Prostate gland (tissue), 2 donors: Measurements from ENCODE around the gene MZB1. TPM values are rescaled to one million over a fixed set of nuclear protein-coding genes. Genes with fewer than 3 reads are reported as not detected.

ENCODE experiments used
- DNase-seq: peaks from one replicate; pipeline ENCODE4 v3.0.0-alpha.2; 2019; ENCODE audit warnings: low spot score
- H3K27ac ChIP-seq, 2 donors: fragments of 200-600 bp; sonication (generic); 2 replicates each; pipeline ENCODE4 v1.5.1; 2017 to 2019
- H3K27me3 ChIP-seq: fragments of 200-600 bp; sonication (generic); replicated peaks from 2 replicates; pipeline ENCODE4 v1.5.1; 2019; ENCODE audit not compliant: insufficient read depth
- H3K36me3 ChIP-seq, 2 donors: fragments of 200-600 bp; sonication (generic); 1 replicate in 1 of 2; 2 replicates in 1 of 2; pipeline versions ENCODE4 v1.5.1 to v1.8.1; 2017 to 2019
- H3K4me1 ChIP-seq: fragments of 200-600 bp; sonication (generic); replicated peaks from 2 replicates; pipeline ENCODE4 v1.5.1; 2019
- H3K4me3 ChIP-seq, 2 donors: fragments of 200-600 bp; sonication (generic); 2 replicates each; pipeline ENCODE4 v1.5.1; 2017 to 2019
- H3K9me3 ChIP-seq: fragments of 200-600 bp; sonication (generic); 2 replicates; pipeline ENCODE4 v1.5.1; 2017
- POLR2A ChIP-seq: fragments of 450-650 bp; IDR thresholded peaks from one replicate; pipeline ENCODE4 v1.6.1; 2016; ENCODE audit warnings: antibody characterized with exemption, mild to moderate bottlenecking
- POLR2AphosphoS5 ChIP-seq: sonication (generic); formaldehyde crosslinking; IDR thresholded peaks from one replicate; pipeline ENCODE4 v1.6.1; 2017; ENCODE audit warnings: antibody characterized with exemption
- WGBS: methylation state at CpG from one replicate; pipeline ENCODE4 v1.1.5; 2018; 5-methylcytosine and 5-hydroxymethylcytosine counted together
- intact Hi-C: fragments of 100-400 bp; cut with DNase I; formaldehyde crosslinking; loops from one replicate; pipeline ENCODE4 v1.14.2; 2022
- total RNA-seq, 2 donors: library from RNA; depleted of rRNA; stranded (reverse); fragments of >200 nt; gene quantifications; one replicate each; pipeline ENCODE4 v1.1.0, GENCODE V29; 2016
- TF ChIP-seq, protein P1 (sequence below), 4 experiments: fragments of 200-600 bp in 2 of 4; fragments of 450-650 bp in 2 of 4; sonication (generic) in 2 of 4; IDR thresholded peaks; 1 replicate in 3 of 4; 2 replicates in 1 of 4; pipeline ENCODE4 v1.5.1; 2016 to 2019; ENCODE audit warnings: antibody characterized with exemption in 4 of 4, mild to moderate bottlenecking in 2 of 4, moderate library complexity in 2 of 4

Gene MZB1
- total RNA-seq, 2 donors from 2014 or later, result 2.7 to 4.3 TPM

DNA sequence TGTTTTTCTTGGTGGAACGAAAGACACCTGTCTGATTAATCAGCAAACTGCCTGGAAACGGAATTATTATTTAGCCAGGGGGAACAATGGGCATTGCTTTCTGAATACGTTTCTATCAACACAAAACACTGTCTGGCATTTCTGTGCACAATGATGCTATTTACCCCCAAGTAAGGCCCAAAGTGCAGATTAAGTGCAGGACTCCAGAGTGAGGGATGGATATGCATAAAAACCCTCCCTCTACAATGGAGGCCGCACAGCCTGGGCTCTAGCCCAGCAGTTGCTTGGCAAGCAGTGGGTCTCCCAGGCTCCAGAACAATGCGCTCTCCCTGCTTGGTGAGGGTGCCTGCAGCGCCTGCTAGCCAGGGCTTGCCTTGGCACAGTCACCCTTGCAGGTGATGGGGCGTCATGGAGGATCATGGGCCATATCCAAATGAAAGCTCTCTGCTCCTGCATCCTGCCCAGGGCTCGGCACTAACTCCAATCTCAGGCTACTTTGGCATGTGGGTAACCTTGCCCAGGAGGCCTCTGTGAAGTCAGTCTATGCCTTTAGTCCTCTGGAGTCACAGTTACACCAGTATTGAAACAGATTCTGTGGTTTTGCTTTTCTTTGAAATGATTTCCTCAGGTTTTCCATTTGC, 25.6 kb upstream of the MZB1 start:
- TF ChIP-seq, protein P1, sequence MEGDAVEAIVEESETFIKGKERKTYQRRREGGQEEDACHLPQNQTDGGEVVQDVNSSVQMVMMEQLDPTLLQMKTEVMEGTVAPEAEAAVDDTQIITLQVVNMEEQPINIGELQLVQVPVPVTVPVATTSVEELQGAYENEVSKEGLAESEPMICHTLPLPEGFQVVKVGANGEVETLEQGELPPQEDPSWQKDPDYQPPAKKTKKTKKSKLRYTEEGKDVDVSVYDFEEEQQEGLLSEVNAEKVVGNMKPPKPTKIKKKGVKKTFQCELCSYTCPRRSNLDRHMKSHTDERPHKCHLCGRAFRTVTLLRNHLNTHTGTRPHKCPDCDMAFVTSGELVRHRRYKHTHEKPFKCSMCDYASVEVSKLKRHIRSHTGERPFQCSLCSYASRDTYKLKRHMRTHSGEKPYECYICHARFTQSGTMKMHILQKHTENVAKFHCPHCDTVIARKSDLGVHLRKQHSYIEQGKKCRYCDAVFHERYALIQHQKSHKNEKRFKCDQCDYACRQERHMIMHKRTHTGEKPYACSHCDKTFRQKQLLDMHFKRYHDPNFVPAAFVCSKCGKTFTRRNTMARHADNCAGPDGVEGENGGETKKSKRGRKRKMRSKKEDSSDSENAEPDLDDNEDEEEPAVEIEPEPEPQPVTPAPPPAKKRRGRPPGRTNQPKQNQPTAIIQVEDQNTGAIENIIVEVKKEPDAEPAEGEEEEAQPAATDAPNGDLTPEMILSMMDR (IDR thresholded peaks at IDR 0.05), result no peak
- TF ChIP-seq POLR2AphosphoS5, result peak; percentile 67
- no peak for TF ChIP-seq POLR2A
- no peaks in the 10 kb centered on the region for H3K9me3 ChIP-seq
- intact Hi-C loops, result no loop called here
- H3K4me1 ChIP-seq, result no peaks in the 10 kb centered on the region
- DNase-seq, result peak; percentile 68
- 34% methylated on average over 8 of the region's 8 CpGs for WGBS
- H3K27me3 ChIP-seq, result no peaks in the 10 kb centered on the region
- no peak overlapping the region for H3K4me3 ChIP-seq
- peak overlapping the region in 1 of 2 donors; percentile 23 for H3K27ac ChIP-seq
- H3K36me3 ChIP-seq, result no peaks in the 10 kb centered on the region

DNA sequence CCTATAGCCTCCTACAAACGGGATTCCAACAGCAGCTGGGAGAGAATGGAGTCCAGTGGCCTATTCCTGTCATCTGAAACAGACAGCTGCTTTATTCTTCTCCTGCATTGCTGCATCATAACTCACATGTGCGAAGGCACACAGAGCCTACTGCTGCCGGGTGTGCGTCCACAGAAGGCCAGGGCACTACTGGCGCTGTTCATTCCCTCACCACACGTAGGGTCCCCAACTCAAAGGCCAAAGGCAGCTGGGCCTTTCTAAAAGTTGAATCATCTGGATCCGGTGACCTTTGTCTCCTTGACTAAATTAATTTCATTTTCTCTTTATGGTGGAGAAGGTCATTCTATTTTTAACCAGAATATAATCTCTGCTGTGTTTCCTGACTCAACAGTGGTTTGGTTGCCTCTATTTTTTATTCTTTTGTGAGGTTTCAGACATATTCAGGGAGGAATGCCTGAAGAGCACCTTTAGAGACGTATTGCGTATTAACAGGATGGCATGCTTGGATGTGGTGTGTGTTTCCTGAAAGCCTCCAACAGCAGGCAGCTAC, 24.9 kb upstream of the MZB1 start:
- Histone ChIP-seq H3K4me1 (no peaks in the 10 kb centered on the region), H3K4me3 (no peak overlapping the region), H3K27ac (peak overlapping the region in 1 of 2 donors; percentile 23), H3K27me3 (no peaks in the 10 kb centered on the region), H3K9me3 (no peaks in the 10 kb centered on the region), H3K36me3 (no peaks in the 10 kb centered on the region)
- WGBS, result 58% methylated on average over 9 of the region's 9 CpGs
- intact Hi-C loops, result no loop called here
- TF ChIP-seq POLR2AphosphoS5 (no peak), POLR2A (no peak)
- TF ChIP-seq, protein P1 (IDR thresholded peaks at IDR 0.05), result no peak
- DNase-seq, result no peak

DNA sequence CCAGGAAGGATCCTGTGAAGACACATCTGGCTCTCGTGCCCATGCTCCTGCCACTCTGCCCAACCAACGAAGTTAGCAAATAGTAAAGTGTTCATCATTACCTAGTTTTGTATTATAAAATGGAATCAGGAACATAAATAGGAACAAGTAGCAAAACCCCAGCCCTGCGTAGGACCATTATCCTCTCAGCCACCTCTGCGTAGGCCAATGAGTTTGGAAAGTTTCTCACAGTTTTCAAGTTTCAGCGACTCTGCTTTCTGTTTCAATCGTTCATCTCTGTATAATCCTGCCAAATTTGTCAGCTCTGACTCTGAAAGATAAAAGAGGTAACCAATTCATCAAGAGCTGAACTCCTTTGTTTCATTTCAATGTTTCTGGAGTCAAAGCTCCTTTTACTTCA, 24.2 kb upstream of the MZB1 start:
- H3K9me3 ChIP-seq, result no peaks in the 10 kb centered on the region
- peak overlapping the region in 1 of 2 donors; percentile 23 for H3K27ac ChIP-seq
- TF ChIP-seq, protein P1 (IDR thresholded peaks at IDR 0.05), result no peak
- no peak for TF ChIP-seq POLR2A
- no peak for TF ChIP-seq POLR2AphosphoS5
- no peak overlapping the region for H3K4me3 ChIP-seq
- no peaks in the 10 kb centered on the region for H3K27me3 ChIP-seq
- H3K4me1 ChIP-seq, result no peaks in the 10 kb centered on the region
- WGBS, result 61% methylated on average over 6 of the region's 6 CpGs
- no peak for DNase-seq
- no peaks in the 10 kb centered on the region for H3K36me3 ChIP-seq
- intact Hi-C loops, result no loop called here

DNA sequence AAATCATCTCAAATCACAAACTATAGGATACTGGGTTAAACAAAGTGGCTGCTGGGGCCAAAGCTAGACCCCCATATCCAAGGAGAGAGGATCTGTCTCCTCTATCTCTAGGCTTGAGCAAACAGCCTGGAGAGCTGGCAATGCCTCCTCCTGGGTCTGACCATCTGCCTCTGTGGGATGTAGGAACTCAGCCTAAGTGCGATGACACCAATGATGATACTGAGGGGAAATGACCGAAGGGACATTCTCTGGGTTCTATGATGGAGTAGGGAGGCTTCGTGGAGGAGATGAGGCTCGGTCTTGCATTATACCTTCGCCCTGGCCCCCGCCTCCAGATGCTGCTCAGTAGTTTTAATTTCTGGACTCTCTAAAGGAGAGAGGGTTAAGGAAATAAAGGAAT, 23.4 kb upstream of the MZB1 start:
- no peak for DNase-seq
- Histone ChIP-seq H3K4me3 (no peak overlapping the region), H3K9me3 (no peaks in the 10 kb centered on the region), H3K27ac (no peak overlapping the region), H3K27me3 (no peaks in the 10 kb centered on the region), H3K36me3 (no peaks in the 10 kb centered on the region), H3K4me1 (no peaks in the 10 kb centered on the region)
- 98% methylated on average over 6 of the region's 6 CpGs for WGBS
- TF ChIP-seq, protein P1 (IDR thresholded peaks at IDR 0.05), result no peak
- TF ChIP-seq POLR2AphosphoS5 (no peak), POLR2A (no peak)
- intact Hi-C loops, result no loop called here
